GM18870 (cell line): ENCODE results near the gene IL15.
"Not testable (repeated sequence)": the region's sequence is repeated elsewhere in the genome, so short reads cannot be mapped to it uniquely, and the experiment has no call there.

Source experiments
- ATAC-seq: cut with Tn5 transposase; IDR thresholded peaks from one replicate; pipeline ENCODE4 v1.9.1; 2021; ENCODE audit warnings: moderate library complexity; ENCODE audit not compliant: unreplicated experiment

IL15 gene

GRCh38 chr4:141697116-141697515, 60.7 kb downstream of the IL15 start:
- ATAC-seq, result no peak

GRCh38 chr4:141702472-141703182, 66.2 kb downstream of the IL15 start:
- ATAC-seq, result no peak

- no peak for ATAC-seq
These were observed 67.1 kb downstream of the IL15 start for GRCh38 chr4:141703497-141703896.

- peak; percentile 72 for ATAC-seq
These were observed 68.8 kb downstream of the IL15 start for GRCh38 chr4:141705048-141705746.

GRCh38 chr4:141705747-141706377, 69.5 kb downstream of the IL15 start:
- ATAC-seq, result peak; percentile 76

- peak; percentile 3 for ATAC-seq
These were observed 70.1 kb downstream of the IL15 start for GRCh38 chr4:141706445-141706844.

GRCh38 chr4:141711211-141711610, 74.8 kb downstream of the IL15 start:
- ATAC-seq, result peak; percentile 44

- no peak for ATAC-seq
These were observed 76.8 kb downstream of the IL15 start for GRCh38 chr4:141713185-141713584.

GRCh38 chr4:141713771-141714445, 77.5 kb downstream of the IL15 start:
- ATAC-seq, result no peak

- ATAC-seq, result no peak
These were observed 83.2 kb downstream of the IL15 start for GRCh38 chr4:141719585-141719984.

- no peak for ATAC-seq
These were observed 84.8 kb downstream of the IL15 start for GRCh38 chr4:141721174-141721573.

GRCh38 chr4:141724646-141725045, 88.3 kb downstream of the IL15 start:
- no peak for ATAC-seq

GRCh38 chr4:141727420-141727819, 91.0 kb downstream of the IL15 start:
- ATAC-seq, result no peak

- peak; percentile 59 for ATAC-seq
These were observed 94.4 kb downstream of the IL15 start for GRCh38 chr4:141730805-141731204.

- ATAC-seq, result no peak
These were observed 95.1 kb downstream of the IL15 start for GRCh38 chr4:141731481-141731880.

GRCh38 chr4:141739636-141740035, 103.3 kb downstream of the IL15 start:
- no peak for ATAC-seq

GRCh38 chr4:141746026-141746425, 109.6 kb downstream of the IL15 start:
- no peak for ATAC-seq

GRCh38 chr4:141751806-141752205, 115.4 kb downstream of the IL15 start:
- ATAC-seq, result not testable (repeated sequence)

GRCh38 chr4:141757287-141757686, 120.9 kb downstream of the IL15 start:
- no peak for ATAC-seq

GRCh38 chr4:141759796-141760425, 123.5 kb downstream of the IL15 start:
- no peak for ATAC-seq

GRCh38 chr4:141761926-141762325, 125.5 kb downstream of the IL15 start:
- ATAC-seq, result no peak
